ENCODE data around the gene HDAC4. TPM values are rescaled to one million over a fixed set of nuclear protein-coding genes. Genes with fewer than 3 reads are reported as not detected.

HDAC4 gene
- total RNA-seq, 1 experiment from 2014 or later, result 44.4 TPM

DNA sequence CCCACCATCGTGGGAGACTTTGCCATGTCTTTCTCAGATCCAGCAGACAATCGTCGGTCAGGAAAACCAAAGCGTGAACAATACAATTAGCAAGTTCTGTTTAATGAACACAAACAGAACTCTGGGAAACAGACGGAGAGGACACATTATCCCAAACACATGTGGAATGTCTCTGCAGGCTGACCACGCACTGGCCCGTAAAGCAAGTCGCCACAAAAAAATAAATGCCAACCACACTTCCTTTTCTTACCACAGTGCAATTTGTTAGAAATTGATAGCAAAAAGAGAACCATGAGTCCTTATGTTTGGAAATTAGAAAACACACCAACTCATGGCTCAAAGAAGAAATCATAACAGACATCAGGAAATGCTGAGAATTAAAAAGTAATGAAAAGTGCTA, 342.1 kb downstream of the HDAC4 start:
- H3K27me3 Mint-ChIP-seq (ENCODE audit: low read depth), result no peaks in the 10 kb centered on the region
- TF ChIP-seq NR3C1 (CRISPR knock-in tag; conservative IDR thresholded peaks at IDR 0.05; ENCODE audit: low read depth), result no peak
- H3K9me3 Mint-ChIP-seq, result no peaks in the 10 kb centered on the region
- ATAC-seq (no peak), DNase-seq (ENCODE audit: low spot score) (no peak)
- H3K4me3 Mint-ChIP-seq, result no peak overlapping the region
- H3K36me3 Mint-ChIP-seq, result peaks cover 8% of the 10 kb centered on the region; the same call in 1 of the 2 replicates
- H3K4me1 Mint-ChIP-seq, result 0 out of 2 replicates have a peak, but pooled peaks cover 3% of the 10 kb centered on the region
- H3K27ac Mint-ChIP-seq, result no peak overlapping the region
- ChIA-PET POLR2A (no interaction called here), CTCF (no interaction called here)

DNA sequence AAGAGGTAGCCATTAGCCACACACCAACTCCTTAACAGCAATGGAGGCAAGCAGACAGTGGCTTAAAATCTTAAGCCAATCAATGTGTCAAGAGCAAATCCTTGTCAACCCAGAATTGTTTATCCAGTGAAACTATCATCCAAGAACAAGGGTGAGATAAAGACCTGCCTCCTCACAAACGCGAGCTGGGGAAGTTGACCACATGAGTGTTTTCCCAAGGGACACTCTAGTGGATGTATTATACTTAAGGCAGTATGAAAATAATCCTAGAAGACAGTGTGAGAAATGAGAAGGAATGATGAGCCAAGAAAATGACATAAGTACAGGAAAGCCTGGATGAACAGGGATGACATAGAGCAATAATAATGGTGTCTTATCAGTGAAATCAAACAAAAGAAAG, 343.3 kb downstream of the HDAC4 start:
- Mint-ChIP-seq H3K4me3 (no peak overlapping the region), H3K4me1 (no peaks in the 10 kb centered on the region), H3K27me3 (ENCODE audit: low read depth) (no peaks in the 10 kb centered on the region), H3K9me3 (no peaks in the 10 kb centered on the region), H3K36me3 (peaks cover 12% of the 10 kb centered on the region; the same call in 1 of the 2 replicates), H3K27ac (no peak overlapping the region)
- TF ChIP-seq, protein P1, sequence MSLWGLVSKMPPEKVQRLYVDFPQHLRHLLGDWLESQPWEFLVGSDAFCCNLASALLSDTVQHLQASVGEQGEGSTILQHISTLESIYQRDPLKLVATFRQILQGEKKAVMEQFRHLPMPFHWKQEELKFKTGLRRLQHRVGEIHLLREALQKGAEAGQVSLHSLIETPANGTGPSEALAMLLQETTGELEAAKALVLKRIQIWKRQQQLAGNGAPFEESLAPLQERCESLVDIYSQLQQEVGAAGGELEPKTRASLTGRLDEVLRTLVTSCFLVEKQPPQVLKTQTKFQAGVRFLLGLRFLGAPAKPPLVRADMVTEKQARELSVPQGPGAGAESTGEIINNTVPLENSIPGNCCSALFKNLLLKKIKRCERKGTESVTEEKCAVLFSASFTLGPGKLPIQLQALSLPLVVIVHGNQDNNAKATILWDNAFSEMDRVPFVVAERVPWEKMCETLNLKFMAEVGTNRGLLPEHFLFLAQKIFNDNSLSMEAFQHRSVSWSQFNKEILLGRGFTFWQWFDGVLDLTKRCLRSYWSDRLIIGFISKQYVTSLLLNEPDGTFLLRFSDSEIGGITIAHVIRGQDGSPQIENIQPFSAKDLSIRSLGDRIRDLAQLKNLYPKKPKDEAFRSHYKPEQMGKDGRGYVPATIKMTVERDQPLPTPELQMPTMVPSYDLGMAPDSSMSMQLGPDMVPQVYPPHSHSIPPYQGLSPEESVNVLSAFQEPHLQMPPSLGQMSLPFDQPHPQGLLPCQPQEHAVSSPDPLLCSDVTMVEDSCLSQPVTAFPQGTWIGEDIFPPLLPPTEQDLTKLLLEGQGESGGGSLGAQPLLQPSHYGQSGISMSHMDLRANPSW (CRISPR knock-in tag; conservative IDR thresholded peaks at IDR 0.05; ENCODE audit: low read depth), result no peak
- TF ChIP-seq, protein P2, sequence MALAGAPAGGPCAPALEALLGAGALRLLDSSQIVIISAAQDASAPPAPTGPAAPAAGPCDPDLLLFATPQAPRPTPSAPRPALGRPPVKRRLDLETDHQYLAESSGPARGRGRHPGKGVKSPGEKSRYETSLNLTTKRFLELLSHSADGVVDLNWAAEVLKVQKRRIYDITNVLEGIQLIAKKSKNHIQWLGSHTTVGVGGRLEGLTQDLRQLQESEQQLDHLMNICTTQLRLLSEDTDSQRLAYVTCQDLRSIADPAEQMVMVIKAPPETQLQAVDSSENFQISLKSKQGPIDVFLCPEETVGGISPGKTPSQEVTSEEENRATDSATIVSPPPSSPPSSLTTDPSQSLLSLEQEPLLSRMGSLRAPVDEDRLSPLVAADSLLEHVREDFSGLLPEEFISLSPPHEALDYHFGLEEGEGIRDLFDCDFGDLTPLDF (CRISPR knock-in tag; IDR thresholded peaks at IDR 0.05), result no peak
- TF ChIP-seq MXD4 (CRISPR knock-in tag; IDR thresholded peaks at IDR 0.05; ENCODE audit: borderline replicate concordance) (no peak), NR3C1 (CRISPR knock-in tag; conservative IDR thresholded peaks at IDR 0.05; ENCODE audit: low read depth) (no peak), ATF1 (CRISPR knock-in tag; IDR thresholded peaks at IDR 0.05) (no peak), ZNF317 (CRISPR knock-in tag; IDR thresholded peaks at IDR 0.05; ENCODE audit: borderline replicate concordance, low read depth) (no peak), ZNF263 (CRISPR knock-in tag; IDR thresholded peaks at IDR 0.05; ENCODE audit: low read depth) (no peak), ESRRA (CRISPR knock-in tag; IDR thresholded peaks at IDR 0.05; ENCODE audit: borderline replicate concordance) (no peak), ZNF396 (CRISPR knock-in tag; IDR thresholded peaks at IDR 0.05; ENCODE audit: borderline replicate concordance) (no peak), CBFB (CRISPR knock-in tag; IDR thresholded peaks at IDR 0.05; ENCODE audit: low read depth) (no peak)
- ChIA-PET CTCF (no interaction called here), POLR2A (no interaction called here)
- ATAC-seq (no peak), DNase-seq (ENCODE audit: low spot score) (no peak)

DNA sequence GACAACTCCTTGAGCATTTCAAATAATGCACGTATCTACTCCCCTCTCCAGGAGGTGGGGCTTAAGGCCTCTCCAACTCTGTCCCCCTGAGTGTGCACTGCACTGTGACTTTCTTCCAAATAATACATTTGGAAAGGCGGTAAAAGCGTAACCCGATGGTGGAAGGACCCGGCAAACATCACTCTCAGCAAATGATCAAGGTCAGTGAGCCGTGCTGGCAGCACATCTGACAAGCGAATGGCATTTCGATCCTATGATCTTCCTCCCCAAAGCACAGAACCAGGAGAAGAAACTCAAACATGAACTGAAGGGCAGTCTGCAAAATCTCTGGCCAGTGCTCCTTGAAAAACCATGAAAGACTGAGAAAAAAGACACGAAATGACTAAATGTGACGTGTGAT, 344.2 kb downstream of the HDAC4 start:
- Mint-ChIP-seq H3K36me3 (peaks cover 12% of the 10 kb centered on the region; the same call in 1 of the 2 replicates), H3K27ac (no peak overlapping the region), H3K4me3 (no peak overlapping the region), H3K4me1 (no peaks in the 10 kb centered on the region), H3K9me3 (no peaks in the 10 kb centered on the region), H3K27me3 (ENCODE audit: low read depth) (no peaks in the 10 kb centered on the region)
- TF ChIP-seq CBFB (CRISPR knock-in tag; IDR thresholded peaks at IDR 0.05; ENCODE audit: low read depth) (no peak), TP53 (CRISPR knock-in tag; IDR thresholded peaks at IDR 0.05) (no peak)
- TF ChIP-seq, protein P3, sequence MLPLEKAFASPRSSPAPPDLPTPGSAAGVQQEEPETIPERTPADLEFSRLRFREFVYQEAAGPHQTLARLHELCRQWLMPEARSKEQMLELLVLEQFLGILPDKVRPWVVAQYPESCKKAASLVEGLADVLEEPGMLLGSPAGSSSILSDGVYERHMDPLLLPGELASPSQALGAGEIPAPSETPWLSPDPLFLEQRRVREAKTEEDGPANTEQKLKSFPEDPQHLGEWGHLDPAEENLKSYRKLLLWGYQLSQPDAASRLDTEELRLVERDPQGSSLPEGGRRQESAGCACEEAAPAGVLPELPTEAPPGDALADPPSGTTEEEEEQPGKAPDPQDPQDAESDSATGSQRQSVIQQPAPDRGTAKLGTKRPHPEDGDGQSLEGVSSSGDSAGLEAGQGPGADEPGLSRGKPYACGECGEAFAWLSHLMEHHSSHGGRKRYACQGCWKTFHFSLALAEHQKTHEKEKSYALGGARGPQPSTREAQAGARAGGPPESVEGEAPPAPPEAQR (CRISPR knock-in tag; IDR thresholded peaks at IDR 0.05), result no peak
- TF ChIP-seq, protein P4, sequence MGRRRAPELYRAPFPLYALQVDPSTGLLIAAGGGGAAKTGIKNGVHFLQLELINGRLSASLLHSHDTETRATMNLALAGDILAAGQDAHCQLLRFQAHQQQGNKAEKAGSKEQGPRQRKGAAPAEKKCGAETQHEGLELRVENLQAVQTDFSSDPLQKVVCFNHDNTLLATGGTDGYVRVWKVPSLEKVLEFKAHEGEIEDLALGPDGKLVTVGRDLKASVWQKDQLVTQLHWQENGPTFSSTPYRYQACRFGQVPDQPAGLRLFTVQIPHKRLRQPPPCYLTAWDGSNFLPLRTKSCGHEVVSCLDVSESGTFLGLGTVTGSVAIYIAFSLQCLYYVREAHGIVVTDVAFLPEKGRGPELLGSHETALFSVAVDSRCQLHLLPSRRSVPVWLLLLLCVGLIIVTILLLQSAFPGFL (CRISPR knock-in tag; IDR thresholded peaks at IDR 0.05; ENCODE audit: borderline replicate concordance), result no peak
- TF ChIP-seq, protein P5, sequence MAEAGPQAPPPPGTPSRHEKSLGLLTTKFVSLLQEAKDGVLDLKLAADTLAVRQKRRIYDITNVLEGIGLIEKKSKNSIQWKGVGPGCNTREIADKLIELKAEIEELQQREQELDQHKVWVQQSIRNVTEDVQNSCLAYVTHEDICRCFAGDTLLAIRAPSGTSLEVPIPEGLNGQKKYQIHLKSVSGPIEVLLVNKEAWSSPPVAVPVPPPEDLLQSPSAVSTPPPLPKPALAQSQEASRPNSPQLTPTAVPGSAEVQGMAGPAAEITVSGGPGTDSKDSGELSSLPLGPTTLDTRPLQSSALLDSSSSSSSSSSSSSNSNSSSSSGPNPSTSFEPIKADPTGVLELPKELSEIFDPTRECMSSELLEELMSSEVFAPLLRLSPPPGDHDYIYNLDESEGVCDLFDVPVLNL (CRISPR knock-in tag; IDR thresholded peaks at IDR 0.05; ENCODE audit: borderline replicate concordance, low read depth), result no peak
- CTCF ChIA-PET, result no interaction called here
- POLR2A ChIA-PET, result no interaction called here
- ATAC-seq (no peak), DNase-seq (ENCODE audit: low spot score) (no peak)

Data from WTC11 (cell line).